ENCODE measurements around the gene COL21A1.

The COL21A1 gene

GRCh38 chr6:56255349-56255748 is 8.0 kb upstream of the COL21A1 start:
- Histone ChIP-seq H3K4me1 (ENCODE audit: control insufficient read depth, low read length) (no peaks in the 10 kb centered on the region), H3F3A (ENCODE audit: control insufficient read depth, insufficient read depth) (no peaks in the 10 kb centered on the region)
- no peak for TF ChIP-seq CTCF (IDR thresholded peaks at IDR 0.05; ENCODE audit: low read depth, low read length, poor library complexity, severe bottlenecking)
- no peak for TF ChIP-seq EZH2phosphoT487 (IDR thresholded peaks at IDR 0.05; ENCODE audit: borderline replicate concordance, low read length)

GRCh38 chr6:56250266-56250665 is 2.9 kb upstream of the COL21A1 start:
- Histone ChIP-seq H3F3A (ENCODE audit: control insufficient read depth, insufficient read depth) (no peaks in the 10 kb centered on the region), H3K9me2 (replicated peaks; ENCODE audit: control insufficient read depth, low read length) (no peaks in the 10 kb centered on the region), H3K27me3 (ENCODE audit: control insufficient read depth, low read length) (no peaks in the 10 kb centered on the region), H3K4me2 (ENCODE audit: low read length) (no peak overlapping the region), H3K4me3 (ENCODE audit: low read length) (no peak overlapping the region), H4K20me1 (ENCODE audit: control insufficient read depth, insufficient read depth, low read depth, low read length) (no peaks in the 10 kb centered on the region), H3K27ac (ENCODE audit: low read depth, low read length) (no peak overlapping the region), H3K4me1 (ENCODE audit: control insufficient read depth, low read length) (no peaks in the 10 kb centered on the region), H3K36me3 (ENCODE audit: control insufficient read depth, low read length) (no peaks in the 10 kb centered on the region), H3K79me2 (ENCODE audit: control insufficient read depth, low read length) (no peaks in the 10 kb centered on the region), H3K9me3 (ENCODE audit: control insufficient read depth, insufficient read depth, low read length) (no peaks in the 10 kb centered on the region; the same call in 1 of the 2 replicates)
- TF ChIP-seq CTCF (IDR thresholded peaks at IDR 0.05; ENCODE audit: low read depth, low read length, poor library complexity, severe bottlenecking), result no peak
- no peak for TF ChIP-seq EZH2phosphoT487 (IDR thresholded peaks at IDR 0.05; ENCODE audit: borderline replicate concordance, low read length)

More at GRCh38 chr6:56255349-56255748, 8.0 kb upstream of the COL21A1 start:
- Histone ChIP-seq H3K4me2 (ENCODE audit: low read length) (no peak overlapping the region), H4K20me1 (ENCODE audit: control insufficient read depth, insufficient read depth, low read depth, low read length) (no peaks in the 10 kb centered on the region), H3K9me2 (replicated peaks; ENCODE audit: control insufficient read depth, low read length) (no peaks in the 10 kb centered on the region), H3K79me2 (ENCODE audit: control insufficient read depth, low read length) (no peaks in the 10 kb centered on the region), H3K36me3 (ENCODE audit: control insufficient read depth, low read length) (no peaks in the 10 kb centered on the region), H3K27me3 (ENCODE audit: control insufficient read depth, low read length) (no peaks in the 10 kb centered on the region), H3K4me3 (ENCODE audit: low read length) (no peak overlapping the region), H3K27ac (ENCODE audit: low read depth, low read length) (no peak overlapping the region), H3K9me3 (ENCODE audit: control insufficient read depth, insufficient read depth, low read length) (no peaks in the 10 kb centered on the region)

- Histone ChIP-seq H3K36me3 (ENCODE audit: control insufficient read depth, low read length) (no peaks in the 10 kb centered on the region), H3K79me2 (ENCODE audit: control insufficient read depth, low read length) (no peaks in the 10 kb centered on the region), H4K20me1 (ENCODE audit: control insufficient read depth, insufficient read depth, low read depth, low read length) (no peaks in the 10 kb centered on the region), H3K4me1 (ENCODE audit: control insufficient read depth, low read length) (no peaks in the 10 kb centered on the region), H3K9me2 (replicated peaks; ENCODE audit: control insufficient read depth, low read length) (no peaks in the 10 kb centered on the region), H3K4me3 (ENCODE audit: low read length) (no peak overlapping the region), H3F3A (ENCODE audit: control insufficient read depth, insufficient read depth) (no peaks in the 10 kb centered on the region), H3K9me3 (ENCODE audit: control insufficient read depth, insufficient read depth, low read length) (no peaks in the 10 kb centered on the region; the same call in 1 of the 2 replicates), H3K27me3 (ENCODE audit: control insufficient read depth, low read length) (no peaks in the 10 kb centered on the region), H3K27ac (ENCODE audit: low read depth, low read length) (no peak overlapping the region), H3K4me2 (ENCODE audit: low read length) (no peak overlapping the region)
- no peak for TF ChIP-seq EZH2phosphoT487 (IDR thresholded peaks at IDR 0.05; ENCODE audit: borderline replicate concordance, low read length)
- TF ChIP-seq CTCF (IDR thresholded peaks at IDR 0.05; ENCODE audit: low read depth, low read length, poor library complexity, severe bottlenecking), result no peak
These were observed 308 bp upstream of the COL21A1 start for GRCh38 chr6:56247654-56248122.
